HuH-7 (cell line): ENCODE data around the gene XYLT1.

Source experiments
- DNase-seq: peaks from one replicate; pipeline ENCODE4 v3.0.0; 2011; ENCODE audit warnings: low spot score

Gene XYLT1

GRCh38 chr16:17084130-17084529 lies 386.6 kb downstream of the XYLT1 start:
- no peak for DNase-seq

- no peak for DNase-seq
Measured at GRCh38 chr16:17083628-17084027, 387.1 kb downstream of the XYLT1 start.

DNA sequence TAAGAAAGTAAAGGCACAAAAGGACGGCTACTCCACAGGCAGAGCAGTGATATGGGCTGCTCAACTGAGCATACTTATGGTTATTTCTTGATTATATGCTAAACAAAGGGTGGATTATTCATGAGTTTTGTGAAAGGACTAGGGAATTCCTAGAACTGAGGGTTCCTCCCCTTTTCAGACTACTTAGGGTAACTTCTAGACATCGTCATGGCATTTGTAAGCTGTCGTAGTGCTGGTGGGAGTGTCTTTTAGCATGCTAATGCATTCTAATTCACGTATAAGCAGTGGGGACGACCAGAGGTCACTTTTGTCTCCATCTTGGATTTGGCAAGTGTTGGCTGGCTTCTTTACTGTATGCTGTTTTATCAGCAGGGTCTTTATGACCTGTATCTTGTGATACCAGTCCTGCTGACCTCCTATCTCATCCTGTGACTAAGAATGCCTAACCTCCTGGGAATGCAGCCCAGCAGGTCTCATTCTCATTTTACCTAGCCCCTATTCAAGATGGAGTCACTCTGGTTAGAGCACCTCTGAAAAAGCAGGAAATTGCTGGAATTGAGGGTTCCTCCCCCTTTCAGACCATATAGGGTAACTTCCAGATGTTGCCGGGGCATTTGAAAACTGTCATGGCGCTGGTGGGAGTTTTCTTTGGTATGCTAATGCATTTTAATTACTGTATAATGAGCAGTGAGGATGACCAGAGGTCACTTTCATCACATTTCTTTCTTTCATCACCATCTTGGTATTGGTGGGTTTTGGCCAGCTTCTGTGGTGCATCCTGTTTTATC lies 388.5 kb downstream of the XYLT1 start:
- DNase-seq: no peak

DNA sequence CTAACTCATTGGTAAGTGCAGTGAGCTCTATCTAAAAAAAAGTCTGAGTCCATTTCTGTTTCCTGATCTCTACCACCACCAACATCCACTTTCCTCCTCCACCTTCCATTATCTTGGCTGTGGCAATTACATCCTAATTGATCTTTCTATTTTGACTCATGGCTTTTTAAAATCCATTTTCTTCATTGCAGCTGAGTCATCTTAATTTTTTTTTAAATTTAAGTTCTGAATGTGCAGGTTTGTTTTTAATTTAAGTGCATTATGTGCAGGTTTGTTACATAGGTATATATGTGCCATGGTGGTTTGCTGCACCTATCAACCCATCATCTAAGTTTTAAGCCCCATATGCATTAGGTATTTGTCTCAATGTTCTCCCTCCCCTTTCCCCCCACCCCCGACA lies 390.7 kb downstream of the XYLT1 start:
- DNase-seq: no peak

DNA sequence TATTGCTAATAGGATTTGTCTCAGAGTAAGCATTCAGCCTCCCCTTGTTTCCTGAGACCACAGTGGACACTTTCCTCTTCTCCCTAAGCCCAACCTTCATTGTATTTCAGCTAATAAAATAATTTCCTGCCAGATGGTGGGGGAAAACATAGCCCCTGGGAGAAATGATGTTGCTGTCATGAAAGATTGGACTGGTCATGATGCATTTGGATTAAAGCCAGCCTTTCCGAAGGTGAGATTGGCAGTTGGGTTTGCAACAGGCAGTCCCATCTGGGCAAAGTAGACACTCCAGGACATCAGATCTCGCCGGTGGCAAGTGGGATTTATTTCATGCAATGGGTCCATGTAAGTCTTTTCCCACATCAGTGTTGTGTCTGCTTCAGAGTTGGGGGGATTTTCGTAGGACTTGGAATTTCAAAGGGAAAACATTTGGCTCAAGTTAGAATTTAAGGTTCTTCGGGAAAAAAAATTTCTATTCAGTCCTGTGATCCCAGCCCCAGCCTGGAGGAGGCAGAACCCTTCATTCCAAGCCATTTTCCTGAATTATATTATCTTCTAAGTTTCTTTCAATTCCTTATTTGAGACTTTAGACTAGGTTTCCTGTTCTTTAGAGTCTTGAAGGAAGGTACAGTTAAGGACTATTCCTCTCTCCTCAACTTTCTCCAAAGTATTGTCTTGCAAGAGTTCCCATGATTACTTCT lies 391.7 kb downstream of the XYLT1 start:
- DNase-seq: no peak

DNA sequence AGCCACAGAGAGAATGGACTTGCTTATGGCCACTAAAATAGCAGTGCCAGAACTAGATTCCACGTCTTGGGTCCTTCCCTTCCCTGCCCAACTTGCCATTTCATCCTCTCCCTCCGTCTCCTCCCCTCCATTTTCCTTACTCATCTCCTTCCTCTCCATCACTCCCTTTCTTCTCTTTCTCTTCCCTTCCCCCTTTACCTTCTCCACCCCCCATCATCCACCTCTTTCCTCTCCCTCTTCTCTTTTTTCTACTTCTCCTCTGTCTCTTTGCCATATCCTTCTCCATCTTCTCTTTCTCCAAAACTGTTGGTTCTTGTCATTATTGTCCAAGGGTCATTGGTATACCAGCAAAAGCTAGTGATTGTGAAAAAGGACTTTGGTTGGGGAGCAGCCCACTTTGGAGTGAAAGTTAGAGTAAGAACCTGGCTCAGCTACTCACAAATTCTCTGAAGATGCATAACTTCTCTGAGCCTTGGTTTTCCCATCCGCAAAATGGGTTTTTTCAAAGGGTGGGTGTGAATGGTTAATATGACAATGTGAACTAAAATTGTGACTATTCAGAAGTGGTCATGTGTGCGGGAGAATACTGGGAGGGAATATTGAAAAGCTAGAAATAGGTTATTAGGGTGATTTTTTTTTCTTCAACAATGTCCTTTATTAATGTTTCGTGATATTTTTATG lies 393.8 kb downstream of the XYLT1 start:
- DNase-seq: no peak

GRCh38 chr16:17076092-17076754 lies 394.5 kb downstream of the XYLT1 start:
- DNase-seq: no peak

DNA sequence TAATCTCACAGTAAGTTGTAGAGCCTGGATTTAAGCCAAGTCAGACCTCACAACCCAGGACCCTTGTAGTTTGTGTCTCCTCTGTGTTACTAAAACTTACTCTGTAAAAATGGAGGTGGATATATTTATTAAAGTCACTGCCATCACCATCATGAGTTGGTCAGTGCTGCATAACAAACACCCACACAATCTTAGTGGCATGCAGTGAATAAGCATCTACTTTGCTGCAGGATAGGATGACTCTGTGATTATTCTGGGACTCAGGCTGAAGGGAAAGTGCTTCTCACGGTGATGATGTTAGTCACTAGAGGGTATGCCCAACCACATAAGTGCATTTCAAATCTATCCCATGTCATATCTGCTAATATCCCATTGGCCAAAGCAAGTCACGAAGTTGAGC lies 398.7 kb downstream of the XYLT1 start:
- no peak for DNase-seq

DNA sequence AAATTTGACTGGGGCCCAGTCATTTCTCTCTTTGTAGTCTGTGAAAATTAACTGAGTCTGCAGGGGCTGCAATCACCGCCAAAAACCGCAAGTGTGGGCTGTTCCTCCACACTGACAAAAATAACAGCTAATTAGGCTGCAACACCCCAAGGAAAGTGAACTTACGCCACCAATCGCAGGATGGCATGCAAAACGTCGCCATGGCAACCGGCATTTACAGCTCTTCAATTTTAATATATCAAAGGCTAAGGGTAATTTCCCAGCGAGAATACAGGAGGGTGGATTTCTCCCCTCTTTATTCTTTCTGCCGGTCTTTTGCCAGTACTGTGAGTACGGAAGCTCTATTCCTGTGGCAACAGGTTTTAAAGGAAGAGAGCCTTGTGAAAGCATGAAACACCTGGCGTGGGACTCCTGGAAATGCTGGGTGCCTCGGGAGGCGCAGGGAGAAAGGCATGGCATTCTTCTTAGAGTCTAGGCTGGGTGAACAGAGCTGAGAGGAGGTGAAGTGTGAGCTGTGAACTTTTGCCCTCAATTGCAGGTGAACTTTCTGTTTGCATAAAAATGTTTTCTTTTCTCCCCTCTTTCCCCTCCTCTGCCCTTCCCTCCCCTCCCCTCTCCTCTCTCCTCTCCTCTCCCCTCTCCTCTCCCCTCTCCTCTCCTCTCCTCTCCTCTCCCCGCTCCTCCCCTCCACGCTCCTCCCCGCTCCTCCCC lies 399.7 kb downstream of the XYLT1 start:
- DNase-seq: peak; percentile 14

DNA sequence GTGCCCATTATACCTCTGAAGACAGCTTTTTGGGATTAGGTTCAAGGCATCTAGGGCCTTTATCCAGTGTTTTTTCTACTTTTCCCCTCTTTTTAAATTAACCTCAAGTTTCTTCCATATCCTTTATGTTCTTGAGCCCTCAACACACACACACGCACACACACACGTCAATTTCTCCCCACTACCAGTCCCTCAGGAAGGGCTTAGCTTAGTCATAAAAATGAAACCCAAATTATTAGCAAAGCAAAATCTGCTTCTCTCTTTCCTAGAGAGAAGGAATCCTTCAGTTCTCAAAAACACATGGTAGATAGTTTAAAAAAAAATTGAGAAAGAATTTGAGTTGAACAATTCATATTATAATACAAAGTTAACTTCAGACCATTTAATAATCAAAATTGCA lies 401.1 kb downstream of the XYLT1 start:
- no peak for DNase-seq

DNA sequence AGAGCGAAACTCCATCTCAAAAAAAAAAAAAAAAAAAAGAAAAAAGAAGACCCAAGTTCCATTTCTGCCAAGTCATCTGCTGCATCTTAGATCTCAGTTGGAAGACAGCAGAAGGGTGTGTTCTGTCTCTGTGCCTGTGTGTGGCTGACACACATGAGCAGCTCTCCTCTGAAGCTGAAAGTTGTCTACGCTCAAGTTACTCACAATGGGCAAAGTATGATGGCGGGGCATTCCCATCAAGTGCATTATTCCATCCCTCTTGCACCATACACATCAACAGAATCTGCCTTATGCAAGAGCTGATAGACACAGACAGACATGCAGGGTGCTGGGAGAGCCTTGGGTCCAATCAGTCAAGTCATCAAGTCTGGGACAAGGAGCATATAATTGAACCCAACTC lies 402.2 kb downstream of the XYLT1 start:
- DNase-seq: no peak

- DNase-seq: no peak
Measured at GRCh38 chr16:17067882-17068281, 402.9 kb downstream of the XYLT1 start.

GRCh38 chr16:17063201-17064139 lies 407.3 kb downstream of the XYLT1 start:
- DNase-seq: no peak

GRCh38 chr16:17062676-17063075 lies 408.1 kb downstream of the XYLT1 start:
- DNase-seq: no peak

GRCh38 chr16:17061326-17061725 lies 409.4 kb downstream of the XYLT1 start:
- DNase-seq: no peak

- DNase-seq: no peak
Measured at GRCh38 chr16:17058471-17058870, 412.3 kb downstream of the XYLT1 start.

DNA sequence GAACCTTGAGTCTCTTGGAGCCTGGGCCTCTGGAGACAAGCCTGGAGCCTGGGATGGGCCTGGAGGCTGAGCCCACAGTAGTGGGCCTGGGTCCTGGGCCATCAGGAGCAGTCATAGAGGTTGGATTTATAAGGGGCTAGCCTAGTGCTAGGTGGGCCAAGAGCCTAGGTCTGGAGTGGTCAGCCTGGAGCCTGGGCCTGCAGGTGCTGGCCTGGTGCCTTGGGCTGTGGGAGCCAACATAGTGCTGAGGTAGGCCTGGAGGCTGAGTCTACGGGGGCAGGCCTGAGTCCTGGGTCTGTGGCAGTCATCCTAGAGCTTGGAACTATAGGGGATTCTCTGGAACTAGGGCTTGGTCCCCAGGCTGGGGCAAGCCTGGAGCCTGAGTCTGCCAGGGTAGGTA lies 414.1 kb downstream of the XYLT1 start:
- DNase-seq: no peak

DNA sequence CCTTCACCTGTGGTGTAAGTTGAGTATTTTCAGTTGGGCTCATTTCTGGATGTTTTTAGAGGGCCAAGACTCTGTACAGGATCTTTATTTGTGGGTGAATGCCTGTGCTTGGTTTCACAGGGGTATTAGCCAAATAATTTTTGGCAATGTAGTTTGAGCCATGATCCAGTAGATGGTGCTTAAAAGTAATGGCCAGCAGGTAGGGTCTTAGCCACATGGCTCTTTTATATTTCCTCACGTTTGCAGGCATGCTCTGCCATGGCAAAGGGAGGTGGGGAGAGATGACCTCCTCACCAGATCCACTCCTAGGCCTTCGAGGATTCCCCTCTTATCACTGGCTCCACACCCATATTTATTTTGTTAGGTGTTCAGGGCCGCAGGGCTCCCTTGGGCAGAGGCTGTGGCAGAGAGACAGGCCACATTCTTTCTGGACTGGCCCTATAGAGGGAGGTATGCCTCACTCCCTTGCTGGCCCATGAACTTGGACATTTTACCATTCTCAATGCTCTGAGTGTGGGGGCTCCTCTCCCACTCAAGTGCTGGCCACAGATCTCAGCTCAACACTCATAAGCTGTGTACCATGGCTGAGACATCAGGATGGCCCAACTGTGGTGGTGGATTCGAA lies 417.1 kb downstream of the XYLT1 start:
- DNase-seq: no peak
